GM23338 (cell line): Measurements from ENCODE around the gene APOM. TPM values are rescaled to one million over a fixed set of nuclear protein-coding genes. Genes with fewer than 3 reads are reported as not detected.

Experiments
- ATAC-seq: fragments of 200-7000 bp; cut with Tn5 transposase; 3 replicates; pipeline ENCODE4 v1.9.1; 2020
- DNase-seq: peaks from one replicate; pipeline ENCODE4 v3.0.0-alpha.2; 2015; ENCODE audit warnings: low spot score
- H2AFZ ChIP-seq: fragments of 200-600 bp; sonication (generic); 2 replicates; pipeline ENCODE4 v1.8.0; 2016; ENCODE audit warnings: antibody characterized with exemption, mild to moderate bottlenecking, moderate library complexity
- H3F3A ChIP-seq: fragments of 200-600 bp; sonication (generic); replicated peaks from 2 replicates; pipeline ENCODE4 v1.8.0; 2017; ENCODE audit warnings: antibody characterized with exemption, mixed run types, low read depth
- H3K27ac ChIP-seq: fragments of 200-600 bp; sonication (generic); 2 replicates; pipeline ENCODE4 v1.6.1; 2016; ENCODE audit warnings: low read depth
- H3K27me3 ChIP-seq: fragments of 200-600 bp; sonication (generic); 2 replicates; pipeline ENCODE4 v1.8.0; 2016; ENCODE audit warnings: mild to moderate bottlenecking, mixed run types, moderate library complexity; ENCODE audit not compliant: insufficient read depth
- H3K36me3 ChIP-seq: fragments of 200-600 bp; sonication (generic); 2 replicates; pipeline ENCODE4 v1.8.0; 2016; ENCODE audit warnings: mild to moderate bottlenecking; ENCODE audit not compliant: insufficient read depth
- H3K4me1 ChIP-seq: fragments of 200-600 bp; sonication (generic); 2 replicates; pipeline ENCODE4 v1.8.0; 2016; ENCODE audit warnings: mild to moderate bottlenecking, moderate library complexity; ENCODE audit not compliant: insufficient read depth
- H3K4me2 ChIP-seq: fragments of 200-600 bp; sonication (generic); 2 replicates; pipeline ENCODE4 v1.7.1; 2017; ENCODE audit warnings: mixed run types
- H3K4me3 ChIP-seq: fragments of 200-600 bp; sonication (generic); 2 replicates; pipeline ENCODE4 v1.6.1; 2016; ENCODE audit warnings: mixed run types
- H3K79me2 ChIP-seq: fragments of 200-600 bp; sonication (generic); replicated peaks from 2 replicates; pipeline ENCODE4 v1.8.0; 2017; ENCODE audit warnings: mild to moderate bottlenecking; ENCODE audit not compliant: insufficient read depth
- H3K9me2 ChIP-seq: fragments of 200-600 bp; sonication (generic); 2 replicates; pipeline ENCODE4 v1.8.0; 2017; ENCODE audit not compliant: insufficient read depth
- H4K20me1 ChIP-seq: fragments of 200-600 bp; sonication (generic); replicated peaks from 2 replicates; pipeline ENCODE4 v1.8.0; 2017; ENCODE audit warnings: mild to moderate bottlenecking; ENCODE audit not compliant: insufficient read depth
- H3K27ac Mint-ChIP-seq: 2 replicates; pipeline ENCODE4 v1.8.0; 2020; ENCODE audit warnings: inconsistent platforms, mild to moderate bottlenecking, moderate library complexity, mixed read lengths
- H3K27me3 Mint-ChIP-seq: 3 replicates; pipeline ENCODE4 v1.8.0; 2022; ENCODE audit warnings: low read depth, mild to moderate bottlenecking, moderate library complexity, mixed read lengths, inconsistent platforms; ENCODE audit not compliant: insufficient read depth, poor library complexity
- H3K36me3 Mint-ChIP-seq: 3 replicates; pipeline ENCODE4 v1.8.0; 2021; ENCODE audit warnings: low read depth, mild to moderate bottlenecking, inconsistent platforms, moderate library complexity, mixed read lengths
- H3K4me1 Mint-ChIP-seq: 3 replicates; pipeline ENCODE4 v1.8.0; 2020; ENCODE audit warnings: mild to moderate bottlenecking, inconsistent platforms, mixed read lengths
- H3K4me3 Mint-ChIP-seq: 3 replicates; pipeline ENCODE4 v1.8.0; 2021; ENCODE audit warnings: moderate library complexity, mild to moderate bottlenecking, inconsistent platforms, mixed read lengths
- H3K9me3 Mint-ChIP-seq: 3 replicates; pipeline ENCODE4 v1.8.0; 2020; ENCODE audit warnings: moderate library complexity, mild to moderate bottlenecking, inconsistent platforms, mixed read lengths
- CTCF ChIP-seq, 2 experiments: fragments of 200-600 bp in 1 of 2; sonication (generic) in 1 of 2; conservative IDR thresholded peaks; 2 replicates each; pipeline versions ENCODE4 v1.5.1 to v1.6.1; 2016 to 2017; ENCODE audit warnings: antibody characterized with exemption in 2 of 2, low read depth in 2 of 2, mild to moderate bottlenecking in 2 of 2, moderate library complexity in 1 of 2
- ETS1 ChIP-seq: IDR thresholded peaks from 2 replicates; pipeline ENCODE4 v1.6.1; 2016; ENCODE audit warnings: antibody characterized with exemption
- EZH2phosphoT487 ChIP-seq: fragments of 200-600 bp; sonication (generic); IDR thresholded peaks from one replicate; pipeline ENCODE4 v1.8.1; 2018; ENCODE audit warnings: antibody characterized with exemption; ENCODE audit not compliant: unreplicated experiment
- POLR2AphosphoS5 ChIP-seq: IDR thresholded peaks from 2 replicates; pipeline ENCODE4 v1.6.1; 2016; ENCODE audit warnings: antibody characterized with exemption, low read depth
- ZNF114 ChIP-seq: fragments of 250-450 bp; sonication (Bioruptor Pico); IDR thresholded peaks from 2 replicates; pipeline ENCODE4 v1.5.0; 2020; ENCODE audit warnings: mild to moderate bottlenecking, moderate library complexity
- ZNF331 ChIP-seq: fragments of 250-450 bp; sonication (Bioruptor Pico); IDR thresholded peaks from 2 replicates; pipeline ENCODE4 v1.5.0; 2020; ENCODE audit warnings: low read depth, mild to moderate bottlenecking, moderate library complexity
- ZNF462 ChIP-seq: fragments of 250-450 bp; sonication (Bioruptor Pico); IDR thresholded peaks from 2 replicates; pipeline ENCODE4 v1.5.0; 2020; ENCODE audit warnings: mild to moderate bottlenecking, moderate library complexity
- polyA plus RNA-seq: library from polyadenylated mRNA; unstranded; fragments of >200 nt; fragmentation: Nextera tagmentation; extraction: Ambion mirVana; gene quantifications from 2 replicates; pipeline ENCODE4 v1.2.1, GENCODE V29; 2016
- total RNA-seq: library from RNA; depleted of rRNA; stranded (reverse); fragments of >200 nt; shearing (Covaris generic); gene quantifications from 2 replicates; pipeline ENCODE4 v1.2.3, GENCODE V29; 2014

Gene APOM
- total and polyA plus RNA-seq, 2 experiments from 2014 or later = 1.2 to 10.7 TPM

GRCh38 chr6:31686483-31686882 lies 30.8 kb downstream of the APOM start (continued):
- TF ChIP-seq ZNF462 (CRISPR knock-in tag) = no peak
- TF ChIP-seq ZNF114 (CRISPR knock-in tag) = no peak
- no peak for TF ChIP-seq EZH2phosphoT487
- no peak for TF ChIP-seq ZNF331 (CRISPR knock-in tag)
- no peak for TF ChIP-seq POLR2AphosphoS5
- TF ChIP-seq ETS1 = no peak

- Histone ChIP-seq H3K4me2 (no peak overlapping the region), H3K4me3 (no peak overlapping the region), H2AFZ (no peak overlapping the region), H3K79me2 (no peaks in the 10 kb centered on the region), H3K27me3 (peaks cover 3% of the 10 kb centered on the region), H3K27ac (no peak overlapping the region), H3F3A (0 out of 2 replicates have a peak, but pooled peaks cover 5% of the 10 kb centered on the region), H3K9me2 (no peaks in the 10 kb centered on the region), H4K20me1 (no peaks in the 10 kb centered on the region), H3K36me3 (no peaks in the 10 kb centered on the region), H3K4me1 (peaks cover 3% of the 10 kb centered on the region)
- Mint-ChIP-seq H3K4me1 (peaks cover 4% of the 10 kb centered on the region), H3K9me3 (no peaks in the 10 kb centered on the region), H3K4me3 (no peak overlapping the region), H3K36me3 (peaks cover 14% of the 10 kb centered on the region), H3K27ac (no peak overlapping the region), H3K27me3 (peaks cover 13% of the 10 kb centered on the region)
- DNase-seq = no peak
- TF ChIP-seq ETS1 = no peak
- TF ChIP-seq CTCF (conservative IDR thresholded peaks at IDR 0.05; ENCODE audit: low read depth in 2 of 2) = 0 out of 4 replicates have a peak, but pooled peaks of 1 of the 2 experiments have one; percentile 20
- no peak for ATAC-seq
These were observed 31.6 kb downstream of the APOM start for GRCh38 chr6:31687321-31687720.
